ENCODE data around the gene HYAL4. TPM values are rescaled to one million over a fixed set of nuclear protein-coding genes. Genes with fewer than 3 reads are reported as not detected.
"Not testable (repeated sequence)": the region's sequence is repeated elsewhere in the genome, so short reads cannot be mapped to it uniquely, and the experiment has no call there.

Gene HYAL4
- total RNA-seq, result 0.33 TPM in 1 of 2 replicates, not detected in the other

DNA sequence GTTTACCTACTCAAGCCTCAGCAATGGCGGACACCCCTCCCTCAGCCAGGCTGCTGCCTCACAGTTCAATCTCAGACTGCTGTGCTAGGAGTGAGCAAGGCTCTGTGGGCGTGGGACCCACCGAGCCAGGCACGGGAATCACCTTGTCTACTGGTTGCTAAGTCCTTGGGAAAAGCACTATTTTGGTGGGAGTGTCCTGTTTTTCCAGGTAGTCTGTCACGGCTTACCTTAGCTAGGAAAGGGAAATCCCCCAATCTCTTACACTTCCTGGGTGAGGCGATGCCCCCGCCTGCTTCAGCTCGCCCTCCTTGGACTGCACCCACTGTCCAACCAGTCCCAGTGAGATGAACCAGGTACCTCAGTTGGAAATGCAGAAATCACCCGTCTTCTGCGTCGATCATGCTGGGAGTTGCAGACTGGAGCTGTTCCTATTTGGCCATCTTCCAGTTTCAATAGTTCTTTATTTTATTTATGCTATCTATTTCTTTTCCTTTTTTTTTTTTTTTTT, at the start of gene HYAL4:
Gene HYAL4 (plus strand): TSS at position 458 of the 508 bp plus-strand sequence. CDS start 23,105 bp downstream, outside the sequence.
- DNase-seq, result no peak

GRCh38 chr7:123795917-123796316, 49.1 kb upstream of the HYAL4 start:
- DNase-seq, result no peak

- DNase-seq, result no peak
Observed at GRCh38 chr7:123796568-123796967, 48.4 kb upstream of the HYAL4 start.

DNA sequence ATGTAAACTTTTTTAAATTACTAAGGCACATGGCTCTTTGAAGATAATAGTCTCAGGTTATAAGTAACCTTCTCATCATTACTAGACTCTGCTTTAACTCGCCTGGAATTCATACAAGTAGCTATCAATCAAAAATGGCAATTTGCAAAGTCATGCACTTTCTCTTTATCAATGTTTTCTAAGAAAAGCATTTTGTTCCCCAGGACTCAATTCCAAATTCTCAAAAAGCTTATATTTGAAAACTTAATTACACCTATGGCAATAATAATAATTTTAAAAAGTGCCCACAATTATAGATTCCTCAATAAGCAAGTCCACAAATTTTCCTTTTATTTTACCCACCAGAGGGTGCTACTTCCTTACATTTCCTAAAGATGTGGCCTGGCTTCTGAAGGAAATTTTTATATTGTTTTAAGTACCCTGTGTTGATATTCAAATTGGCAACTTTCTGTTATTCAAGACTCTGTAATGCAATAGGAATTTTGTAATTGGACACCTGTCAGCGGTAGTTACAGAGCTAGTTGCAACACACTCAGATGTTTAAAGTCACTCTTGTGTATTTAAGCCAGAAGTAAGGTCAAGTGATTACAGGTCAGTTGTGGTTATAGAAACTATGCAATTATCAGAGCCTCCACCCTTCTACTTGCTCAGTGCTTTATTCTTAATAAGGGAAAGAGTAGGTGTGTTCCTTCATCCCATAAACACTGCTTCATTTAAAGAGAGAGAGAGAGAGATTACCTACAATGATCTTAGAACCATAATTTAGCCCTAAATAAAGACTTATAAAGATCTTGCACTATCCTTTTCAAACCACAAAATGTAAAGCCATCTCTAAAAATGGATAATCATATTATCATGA, 47.1 kb upstream of the HYAL4 start:
- DNase-seq, result peak; percentile 79

DNA sequence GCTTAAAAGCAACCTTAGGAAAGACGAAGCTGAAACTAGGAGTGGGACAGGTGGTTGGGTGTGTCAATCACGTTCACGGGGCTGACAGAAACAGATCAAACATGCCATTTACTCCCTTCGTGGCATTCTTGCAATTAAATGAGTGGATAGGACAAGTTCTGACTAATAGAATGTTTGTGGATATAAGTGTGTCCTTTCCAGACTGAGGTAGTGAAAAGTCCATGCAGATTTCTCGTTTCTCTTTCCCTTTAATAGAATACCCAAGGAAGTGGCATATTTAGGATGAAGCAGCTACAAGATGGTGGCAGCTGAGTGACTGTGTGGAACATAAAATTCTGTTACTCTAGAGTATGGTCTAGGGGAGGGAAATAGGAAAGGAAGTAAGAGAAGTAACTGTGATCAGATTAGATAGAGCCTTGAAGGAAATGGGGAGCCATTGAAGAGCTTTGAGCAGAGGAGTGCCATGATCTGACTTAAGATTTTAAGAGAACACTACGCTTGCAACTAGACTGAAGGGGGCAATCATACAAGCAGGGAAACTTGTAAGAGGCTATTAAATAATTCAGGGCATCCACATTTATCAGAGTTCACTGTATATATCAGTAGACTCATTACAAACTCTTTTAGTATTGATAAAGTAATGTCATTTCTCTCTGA, 46.3 kb upstream of the HYAL4 start:
- no peak for DNase-seq

GRCh38 chr7:123802249-123802648, 42.7 kb upstream of the HYAL4 start:
- DNase-seq, result no peak

GRCh38 chr7:123805287-123805686, 39.7 kb upstream of the HYAL4 start:
- no peak for DNase-seq

- DNase-seq, result no peak
Observed at GRCh38 chr7:123809471-123809870, 35.5 kb upstream of the HYAL4 start.

- no peak for DNase-seq
Observed at GRCh38 chr7:123811056-123811455, 33.9 kb upstream of the HYAL4 start.

GRCh38 chr7:123816916-123817315, 28.1 kb upstream of the HYAL4 start:
- no peak for DNase-seq

DNA sequence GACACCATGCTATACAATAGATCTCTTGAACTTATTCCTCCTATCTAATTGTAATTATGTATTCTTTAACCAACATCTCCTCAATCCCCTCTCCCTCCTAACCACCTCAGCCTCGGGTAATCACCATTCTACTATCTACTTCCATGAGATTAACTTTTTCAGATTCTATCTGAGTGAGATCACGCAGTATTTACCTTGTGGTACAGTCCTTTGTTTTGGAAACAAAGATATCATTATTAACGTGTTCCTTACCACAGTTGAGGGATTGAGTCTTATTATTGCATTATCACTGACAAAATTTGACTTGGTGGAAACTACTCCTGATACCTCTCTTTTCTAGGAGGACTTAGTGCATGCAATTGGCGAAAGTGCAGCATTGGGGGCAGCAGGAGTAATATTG, 26.0 kb upstream of the HYAL4 start:
- no peak for DNase-seq

GRCh38 chr7:123819795-123820194, 25.2 kb upstream of the HYAL4 start:
- not testable (repeated sequence) for DNase-seq

DNA sequence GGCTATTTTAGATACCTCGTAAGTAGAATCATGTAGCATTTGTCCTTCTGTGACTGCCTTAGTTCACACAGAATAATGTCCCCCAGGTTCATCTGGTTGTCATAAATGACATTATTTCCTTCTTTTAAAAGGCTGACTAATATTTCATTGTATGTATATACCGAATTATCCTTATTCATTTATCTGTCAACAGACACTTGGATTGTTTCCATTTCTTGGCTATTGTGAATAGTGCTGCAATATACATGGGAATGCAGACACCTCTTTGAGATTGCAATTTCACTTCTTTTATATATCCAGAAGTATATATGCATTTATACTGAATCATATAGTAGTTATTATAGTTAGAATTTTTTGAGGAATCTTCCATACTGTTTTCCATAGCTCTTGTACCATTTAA, 24.1 kb upstream of the HYAL4 start:
- no peak for DNase-seq

GRCh38 chr7:123821320-123821719, 23.6 kb upstream of the HYAL4 start:
- DNase-seq, result no peak

- DNase-seq, result no peak
Observed at GRCh38 chr7:123823898-123824753, 20.8 kb upstream of the HYAL4 start.

DNA sequence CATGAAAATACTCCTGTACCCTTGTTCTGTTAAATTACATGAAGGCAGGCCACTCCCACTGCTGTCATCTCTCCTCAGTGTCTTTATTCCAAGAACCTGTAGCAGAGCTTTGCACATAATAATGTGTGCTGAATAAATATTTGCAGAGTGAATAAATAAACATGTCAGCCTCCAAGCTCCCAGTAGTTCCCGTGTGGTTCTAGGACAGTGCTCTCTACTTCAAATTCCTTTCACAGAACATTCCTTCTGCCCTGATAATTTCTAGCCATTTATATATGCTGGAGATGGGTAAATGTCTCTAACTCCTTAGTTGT, 20.3 kb upstream of the HYAL4 start:
- no peak for DNase-seq

DNA sequence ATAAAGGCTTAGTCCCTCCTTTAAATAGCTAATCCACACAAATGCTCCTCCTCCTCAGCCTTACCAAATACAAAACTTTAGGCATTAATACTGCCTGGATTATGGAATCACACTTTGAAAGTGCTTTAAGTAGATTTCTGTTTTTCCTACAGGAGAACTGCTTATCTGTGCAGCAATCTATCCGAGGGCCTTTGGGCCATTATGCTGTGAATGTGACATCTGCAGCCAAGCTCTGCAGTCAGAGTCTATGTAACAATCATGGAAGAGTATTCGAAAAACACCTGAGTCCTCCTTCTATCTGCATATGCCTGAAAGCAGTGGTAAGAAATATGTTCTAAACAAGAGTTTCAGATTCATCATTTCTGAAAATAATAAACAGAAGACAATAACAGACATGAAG, 16.2 kb upstream of the HYAL4 start:
- no peak for DNase-seq

- no peak for DNase-seq
Observed at GRCh38 chr7:123836656-123837055, 8.3 kb upstream of the HYAL4 start.

DNA sequence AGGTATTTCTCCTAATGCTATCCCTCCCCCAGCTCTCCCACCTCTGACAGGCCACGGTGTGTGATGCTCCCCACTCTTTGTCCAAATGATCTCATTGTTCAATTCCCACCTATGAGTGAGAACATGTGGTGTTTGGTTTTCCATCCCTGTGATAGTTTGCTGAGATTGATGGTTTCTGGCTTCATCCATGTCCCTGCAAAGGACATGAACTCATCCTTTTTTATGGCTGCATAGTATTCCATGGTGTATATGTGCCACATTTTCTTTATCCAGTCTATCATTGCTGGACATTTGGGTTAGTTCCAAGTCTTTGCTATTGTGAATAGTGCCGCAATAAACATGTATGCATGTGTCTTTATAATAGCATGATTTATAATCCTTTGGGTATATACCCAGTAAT, 5.9 kb upstream of the HYAL4 start:
- not testable (repeated sequence) for DNase-seq

DNA sequence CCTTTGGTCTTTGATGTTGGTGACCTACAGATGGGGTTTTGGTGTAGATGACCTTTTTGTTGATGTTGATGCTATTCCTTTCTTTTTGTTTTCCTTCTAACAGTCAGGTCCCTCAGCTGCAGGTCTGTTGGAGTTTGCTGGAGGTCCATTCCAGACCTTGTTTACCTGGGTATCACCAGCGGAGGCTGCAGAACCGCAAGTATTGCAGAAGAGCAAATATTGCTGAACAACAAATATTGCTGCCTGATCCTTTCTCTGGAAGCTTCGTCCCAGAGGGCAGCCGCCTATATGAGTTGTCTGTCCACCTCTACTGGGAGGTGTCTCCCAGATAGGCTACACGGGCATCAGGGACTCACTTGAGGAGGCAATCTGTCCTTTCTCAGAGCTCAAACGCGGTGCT, 827 bp upstream of the HYAL4 start:
- DNase-seq, result not testable (repeated sequence)

DNA sequence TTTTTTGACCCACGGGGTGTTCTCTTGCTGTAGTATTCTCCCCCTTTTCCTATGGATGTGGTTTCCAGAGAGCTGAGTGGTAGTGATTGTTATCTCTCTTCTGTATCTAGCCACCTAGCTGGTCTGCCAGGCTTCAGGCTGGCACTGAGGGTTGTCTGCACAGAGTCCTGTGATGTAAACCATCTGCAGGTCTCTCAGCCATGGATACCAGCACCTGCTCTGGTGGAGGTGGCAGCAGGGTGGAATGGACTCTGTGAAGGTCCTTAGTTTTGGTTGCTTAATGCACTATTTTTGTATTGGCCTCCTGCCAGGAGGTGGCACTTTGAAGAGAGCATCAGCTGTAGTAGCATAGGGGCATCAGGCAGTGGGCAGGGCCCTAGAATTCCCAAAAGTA, 851 bp downstream of the HYAL4 start:
- no peak for DNase-seq

DNA sequence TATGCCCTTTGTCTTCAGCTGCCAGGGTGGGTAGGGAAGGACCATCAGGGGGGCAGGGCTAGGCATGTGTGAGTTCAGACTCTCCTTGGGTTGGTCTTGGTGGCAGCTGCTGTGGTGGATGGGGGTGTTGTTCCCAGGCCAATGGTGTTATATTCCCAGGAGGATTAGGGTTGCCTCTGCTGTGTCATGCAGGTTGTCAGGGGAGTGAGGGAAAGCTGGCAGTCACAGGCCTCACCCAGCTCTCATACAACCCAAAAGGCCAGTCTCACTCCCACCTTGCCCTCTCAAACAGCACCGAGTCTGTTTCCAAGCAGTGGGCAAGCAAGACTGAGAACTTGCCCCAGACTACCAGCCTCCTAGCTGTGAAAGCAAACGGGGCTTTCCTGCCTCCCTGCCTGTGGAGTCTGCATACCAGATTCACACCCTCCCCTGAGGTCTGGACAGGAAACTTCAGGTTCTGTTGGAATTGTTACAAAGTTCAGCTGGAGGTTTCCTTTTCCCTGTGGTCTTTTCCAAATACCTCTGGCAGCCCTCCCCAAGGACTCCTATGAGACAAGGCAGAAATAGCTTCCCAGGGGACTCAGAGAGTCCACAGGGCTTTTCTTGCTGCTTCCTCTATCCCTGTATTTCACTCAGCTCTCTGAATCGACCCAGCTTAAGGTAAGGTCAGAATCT, 1.4 kb downstream of the HYAL4 start:
- DNase-seq, result peak; percentile 49

DNA sequence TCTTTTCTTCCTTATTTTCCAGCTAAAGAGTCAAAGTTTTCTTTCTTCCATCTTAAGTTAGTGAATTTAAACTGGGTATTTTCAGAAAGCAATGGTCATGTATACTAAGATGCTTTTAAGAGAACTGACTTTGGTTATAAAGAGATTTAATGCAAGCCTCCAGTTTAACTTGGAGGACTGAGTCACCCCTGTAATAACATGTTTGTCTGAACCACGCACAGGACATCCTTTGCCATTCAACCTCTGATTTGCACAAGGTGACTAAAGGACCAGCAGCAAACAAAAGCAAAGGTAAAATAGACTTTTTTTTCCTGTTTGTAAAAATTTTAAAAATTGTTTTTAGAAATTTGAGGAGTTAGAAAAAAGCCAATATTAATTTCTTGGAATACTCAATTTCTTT, 2.9 kb downstream of the HYAL4 start:
- peak; percentile 13 for DNase-seq
